ENCODE results near the gene MAGI2.

Gene MAGI2

GRCh38 chr7:78203042-78203720 lies 1250.3 kb downstream of the MAGI2 start:
- DNase-seq (ENCODE audit: low spot score) (no peak), ATAC-seq (ENCODE audit: low read depth) (no peak)
- Histone ChIP-seq H3K4me3 (ENCODE audit: severe bottlenecking) (no peak overlapping the region), H3K9me3 (ENCODE audit: severe bottlenecking) (no peaks in the 10 kb centered on the region), H3K36me3 (ENCODE audit: low read depth) (no peaks in the 10 kb centered on the region), H3K27ac (ENCODE audit: poor library complexity, severe bottlenecking) (no peak overlapping the region), H3K4me1 (ENCODE audit: insufficient read depth, poor library complexity, severe bottlenecking) (no peaks in the 10 kb centered on the region), H3K27me3 (ENCODE audit: insufficient read depth, poor library complexity, severe bottlenecking) (no peaks in the 10 kb centered on the region)
- no peak for TF ChIP-seq CTCF (IDR thresholded peaks at IDR 0.05; ENCODE audit: poor library complexity, severe bottlenecking)

GRCh38 chr7:78198756-78199155 lies 1254.7 kb downstream of the MAGI2 start:
- H3K4me3 ChIP-seq (ENCODE audit: severe bottlenecking) = no peak overlapping the region
- H3K27me3 ChIP-seq (ENCODE audit: insufficient read depth, poor library complexity, severe bottlenecking) = no peaks in the 10 kb centered on the region
- H3K27ac ChIP-seq (ENCODE audit: poor library complexity, severe bottlenecking) = no peak overlapping the region
- H3K4me1 ChIP-seq (ENCODE audit: insufficient read depth, poor library complexity, severe bottlenecking) = no peaks in the 10 kb centered on the region
- ATAC-seq (ENCODE audit: low read depth) (no peak), DNase-seq (ENCODE audit: low spot score) (no peak)
- TF ChIP-seq CTCF (IDR thresholded peaks at IDR 0.05; ENCODE audit: poor library complexity, severe bottlenecking) = no peak
- H3K9me3 ChIP-seq (ENCODE audit: severe bottlenecking) = no peaks in the 10 kb centered on the region
- H3K36me3 ChIP-seq (ENCODE audit: low read depth) = no peaks in the 10 kb centered on the region

GRCh38 chr7:78197447-78197846 lies 1256.0 kb downstream of the MAGI2 start:
- Histone ChIP-seq H3K27ac (ENCODE audit: poor library complexity, severe bottlenecking) (no peak overlapping the region), H3K4me1 (ENCODE audit: insufficient read depth, poor library complexity, severe bottlenecking) (no peaks in the 10 kb centered on the region), H3K4me3 (ENCODE audit: severe bottlenecking) (no peak overlapping the region), H3K27me3 (ENCODE audit: insufficient read depth, poor library complexity, severe bottlenecking) (no peaks in the 10 kb centered on the region), H3K36me3 (ENCODE audit: low read depth) (no peaks in the 10 kb centered on the region), H3K9me3 (ENCODE audit: severe bottlenecking) (no peaks in the 10 kb centered on the region)
- DNase-seq (ENCODE audit: low spot score) (no peak), ATAC-seq (ENCODE audit: low read depth) (no peak)
- no peak for TF ChIP-seq CTCF (IDR thresholded peaks at IDR 0.05; ENCODE audit: poor library complexity, severe bottlenecking)

- no peaks in the 10 kb centered on the region for H3K27me3 ChIP-seq (ENCODE audit: insufficient read depth, poor library complexity, severe bottlenecking)
- TF ChIP-seq CTCF (IDR thresholded peaks at IDR 0.05; ENCODE audit: poor library complexity, severe bottlenecking) = no peak
Measured at GRCh38 chr7:78195281-78195680, 1258.2 kb downstream of the MAGI2 start.

GRCh38 chr7:78194611-78195010 lies 1258.9 kb downstream of the MAGI2 start:
- H3K27me3 ChIP-seq (ENCODE audit: insufficient read depth, poor library complexity, severe bottlenecking) = no peaks in the 10 kb centered on the region
- no peak overlapping the region for H3K4me3 ChIP-seq (ENCODE audit: severe bottlenecking)
- TF ChIP-seq CTCF (IDR thresholded peaks at IDR 0.05; ENCODE audit: poor library complexity, severe bottlenecking) = no peak
- DNase-seq (ENCODE audit: low spot score) = no peak
- H3K9me3 ChIP-seq (ENCODE audit: severe bottlenecking) = no peaks in the 10 kb centered on the region
- no peak for ATAC-seq (ENCODE audit: low read depth)
- H3K27ac ChIP-seq (ENCODE audit: poor library complexity, severe bottlenecking) = no peak overlapping the region
- no peaks in the 10 kb centered on the region for H3K36me3 ChIP-seq (ENCODE audit: low read depth)
- H3K4me1 ChIP-seq (ENCODE audit: insufficient read depth, poor library complexity, severe bottlenecking) = no peaks in the 10 kb centered on the region

More at GRCh38 chr7:78195281-78195680, 1258.2 kb downstream of the MAGI2 start:
- Histone ChIP-seq H3K27ac (ENCODE audit: poor library complexity, severe bottlenecking) (no peak overlapping the region), H3K4me1 (ENCODE audit: insufficient read depth, poor library complexity, severe bottlenecking) (no peaks in the 10 kb centered on the region), H3K9me3 (ENCODE audit: severe bottlenecking) (no peaks in the 10 kb centered on the region), H3K4me3 (ENCODE audit: severe bottlenecking) (no peak overlapping the region), H3K36me3 (ENCODE audit: low read depth) (no peaks in the 10 kb centered on the region)
- ATAC-seq (ENCODE audit: low read depth) (no peak), DNase-seq (ENCODE audit: low spot score) (no peak)
